Endodermal cell (in vitro differentiated cells): ENCODE data around the gene UNC5CL. TPM values are rescaled to one million over a fixed set of nuclear protein-coding genes. Genes with fewer than 3 reads are reported as not detected.

ENCODE experiments used
- DNase-seq: peaks from one replicate; pipeline ENCODE4 v3.0.0-alpha.2; 2017
- H3K27ac ChIP-seq: 2 replicates; pipeline ENCODE4 v1.5.1; 2013; ENCODE audit warnings: mild to moderate bottlenecking, low read depth, low read length, moderate library complexity
- H3K27me3 ChIP-seq: 2 replicates; pipeline ENCODE4 v1.6.1; 2013; ENCODE audit warnings: mild to moderate bottlenecking, low read length, moderate library complexity; ENCODE audit not compliant: insufficient read depth, control insufficient read depth, poor library complexity, severe bottlenecking
- H3K36me3 ChIP-seq: 2 replicates; pipeline ENCODE4 v1.7.0; 2013; ENCODE audit warnings: mild to moderate bottlenecking, low read length, moderate library complexity; ENCODE audit not compliant: control insufficient read depth, insufficient read depth
- H3K4me1 ChIP-seq: one replicate; pipeline ENCODE4 v1.7.0; 2013; ENCODE audit warnings: low read length; ENCODE audit not compliant: control insufficient read depth, insufficient read depth
- H3K4me3 ChIP-seq: 2 replicates; pipeline ENCODE4 v1.5.1; 2013; ENCODE audit warnings: mild to moderate bottlenecking, low read length, moderate library complexity
- H3K9ac ChIP-seq: 2 replicates; pipeline ENCODE4 v1.6.1; 2013; ENCODE audit warnings: mild to moderate bottlenecking, low read length, moderate library complexity; ENCODE audit not compliant: poor library complexity, severe bottlenecking; ENCODE audit errors: extremely low read depth
- H3K9me3 ChIP-seq: 2 replicates; pipeline ENCODE4 v1.6.1; 2013; ENCODE audit warnings: mild to moderate bottlenecking, low read length, moderate library complexity; ENCODE audit not compliant: control insufficient read depth
- H3K27ac Mint-ChIP-seq: 2 replicates; pipeline ENCODE4 v1.8.0; 2020; ENCODE audit warnings: mixed read lengths
- H3K27me3 Mint-ChIP-seq: 2 replicates; pipeline ENCODE4 v1.8.0; 2021; ENCODE audit warnings: mild to moderate bottlenecking, mixed read lengths; ENCODE audit not compliant: insufficient read depth
- H3K36me3 Mint-ChIP-seq: 2 replicates; pipeline ENCODE4 v1.8.0; 2020; ENCODE audit warnings: low read depth, mixed read lengths
- H3K4me1 Mint-ChIP-seq: 2 replicates; pipeline ENCODE4 v1.8.0; 2020; ENCODE audit warnings: mixed read lengths
- H3K4me3 Mint-ChIP-seq: 2 replicates; pipeline ENCODE4 v1.8.0; 2020; ENCODE audit warnings: mild to moderate bottlenecking, moderate library complexity, mixed read lengths
- H3K9me3 Mint-ChIP-seq: 2 replicates; pipeline ENCODE4 v1.8.0; 2020; ENCODE audit warnings: mild to moderate bottlenecking, mixed read lengths
- CTCF ChIP-seq: fragments of 200-600 bp; sonication (generic); conservative IDR thresholded peaks from 2 replicates; pipeline ENCODE4 v1.5.0; 2021; ENCODE audit warnings: antibody characterized with exemption, mild to moderate bottlenecking
- WGBS, 2 experiments: methylation state at CpG; one replicate each; pipeline versions ENCODE4 v1.1.5 to v1.1.7; 2013; ENCODE audit warnings: missing lambda C conversion rate in 2 of 2, mixed read lengths in 1 of 2; ENCODE audit not compliant: insufficient coverage in 1 of 2, insufficient read length in 1 of 2; 5-methylcytosine and 5-hydroxymethylcytosine counted together
- total RNA-seq, 2 donors: library from RNA; stranded (reverse); fragmentation: NEBNext Ultra II Directional in 1 of 2; extraction: Animal tissue kit (Norgen Biotek cat#: 25700) in 1 of 2; gene quantifications; 2 replicates in 1 of 2; 3 replicates in 1 of 2; pipeline ENCODE4 v1.2.1, GENCODE V29; 2021

The UNC5CL gene
- total RNA-seq, 2 donors from 2014 or later: 3.8 to 4.7 TPM

- H3K27ac ChIP-seq: no peak overlapping the region
- H3K27me3 ChIP-seq: no peaks in the 10 kb centered on the region
- H3K9me3 ChIP-seq: no peaks in the 10 kb centered on the region
- no peak for TF ChIP-seq CTCF
- no peaks in the 10 kb centered on the region for H3K4me1 ChIP-seq
- no peaks in the 10 kb centered on the region for H3K36me3 ChIP-seq
- Mint-ChIP-seq H3K4me1 (peaks cover 5% of the 10 kb centered on the region), H3K4me3 (no peak overlapping the region), H3K27ac (no peak overlapping the region), H3K27me3 (no peaks in the 10 kb centered on the region), H3K36me3 (no peaks in the 10 kb centered on the region), H3K9me3 (no peaks in the 10 kb centered on the region)
- no peak overlapping the region for H3K9ac ChIP-seq
- 95 to 100% methylated on average over 1 to 5 of the region's 5 CpGs for WGBS, 2 experiments
- no peak overlapping the region for H3K4me3 ChIP-seq
- DNase-seq: no peak
Measured at GRCh38 chr6:41013466-41014153, 25.4 kb downstream of the UNC5CL start.

- H3K36me3 ChIP-seq: no peaks in the 10 kb centered on the region
- Mint-ChIP-seq H3K27me3 (no peaks in the 10 kb centered on the region), H3K4me3 (no peak overlapping the region), H3K36me3 (no peaks in the 10 kb centered on the region), H3K27ac (no peak overlapping the region), H3K4me1 (peaks cover 16% of the 10 kb centered on the region), H3K9me3 (no peaks in the 10 kb centered on the region)
- WGBS, 2 experiments: 82 to 100% methylated on average over 1 to 2 of the region's 2 CpGs
- TF ChIP-seq CTCF: no peak
- H3K9ac ChIP-seq: no peak overlapping the region
- no peak overlapping the region for H3K4me3 ChIP-seq
- no peak overlapping the region for H3K27ac ChIP-seq
- DNase-seq: no peak
- no peaks in the 10 kb centered on the region for H3K27me3 ChIP-seq
- H3K9me3 ChIP-seq: no peaks in the 10 kb centered on the region
- H3K4me1 ChIP-seq: peaks cover 3% of the 10 kb centered on the region
Measured at GRCh38 chr6:41011673-41012072, 27.3 kb downstream of the UNC5CL start.

DNA sequence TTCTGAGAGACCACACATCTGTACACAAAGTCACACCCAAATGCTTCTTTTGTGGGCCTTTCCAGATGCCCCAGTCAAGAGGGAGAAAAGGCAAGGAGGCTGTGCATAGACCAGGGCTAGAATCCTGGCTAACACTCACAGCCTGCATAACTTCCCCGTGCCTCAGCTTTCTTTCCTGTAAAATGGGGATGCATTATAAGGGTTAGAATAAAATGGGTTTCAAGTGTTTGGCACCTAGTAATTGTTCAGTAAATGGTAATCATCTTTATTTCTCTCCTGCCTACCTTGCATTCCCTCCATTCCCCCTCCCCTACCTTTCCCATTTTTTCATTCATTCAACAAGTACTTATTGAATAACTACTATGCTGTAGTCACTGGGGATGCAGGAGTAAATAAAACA, 29.4 kb downstream of the UNC5CL start:
- Histone ChIP-seq H3K4me3 (no peak overlapping the region), H3K9ac (no peak overlapping the region), H3K9me3 (no peaks in the 10 kb centered on the region), H3K4me1 (peaks cover 3% of the 10 kb centered on the region), H3K36me3 (no peaks in the 10 kb centered on the region), H3K27me3 (no peaks in the 10 kb centered on the region), H3K27ac (no peak overlapping the region)
- DNase-seq: no peak
- Mint-ChIP-seq H3K9me3 (no peaks in the 10 kb centered on the region), H3K4me3 (no peak overlapping the region), H3K27ac (no peak overlapping the region), H3K4me1 (peaks cover 13% of the 10 kb centered on the region), H3K27me3 (no peaks in the 10 kb centered on the region), H3K36me3 (no peaks in the 10 kb centered on the region)
- WGBS, 2 experiments: 100% methylated on average over 1 of the region's 1 CpG; no CpG with 5 or more reads in 1 of the 2 experiments
- TF ChIP-seq CTCF: no peak
